ENCODE measurements around the gene KRT26.
A peak's percentile ranks its signal among the peaks of the same experiment; 100 is the strongest.

GRCh38 chr17:40803617-40804082 is 31.6 kb upstream of the KRT26 start:
- peak; percentile 72 to 84 (median 78) for TF ChIP-seq CTCF (IDR thresholded peaks at IDR 0.05)
- TF ChIP-seq POLR2A (IDR thresholded peaks at IDR 0.05) = no peak

Data from uterus (tissue), 2 donors.